DND-41 (cell line): ENCODE results near the gene THOC2.

Experiments
- ATAC-seq: fragments of 200-7000 bp; cut with Tn5 transposase; 3 replicates; pipeline ENCODE4 v1.9.1; 2021; ENCODE audit warnings: low read depth; ENCODE audit not compliant: insufficient read depth
- DNase-seq: peaks from one replicate; pipeline ENCODE4 v3.0.0-alpha.2; 2020
- H2AFZ ChIP-seq: 2 replicates; pipeline ENCODE4 v1.6.0; 2012; ENCODE audit warnings: low read depth, low read length
- H3K27ac ChIP-seq: 2 replicates; pipeline ENCODE4 v1.5.1; 2012; ENCODE audit warnings: low read length, inconsistent platforms
- H3K27me3 ChIP-seq: fragments of 200-600 bp; sonication (generic); 2 replicates; pipeline ENCODE4 v1.6.0; 2012; ENCODE audit warnings: low read length, mild to moderate bottlenecking, inconsistent platforms; ENCODE audit not compliant: insufficient read depth, poor library complexity
- H3K36me3 ChIP-seq: 2 replicates; pipeline ENCODE4 v1.5.1; 2012; ENCODE audit warnings: low read length, inconsistent platforms; ENCODE audit not compliant: insufficient read depth
- H3K4me1 ChIP-seq: 2 replicates; pipeline ENCODE4 v1.5.1; 2012; ENCODE audit warnings: mild to moderate bottlenecking, low read length; ENCODE audit not compliant: insufficient read depth
- H3K4me2 ChIP-seq: 2 replicates; pipeline ENCODE4 v1.6.0; 2012; ENCODE audit warnings: mild to moderate bottlenecking, moderate library complexity, low read length, inconsistent platforms; ENCODE audit not compliant: insufficient read depth
- H3K4me3 ChIP-seq, 2 experiments: fragments of 200-600 bp in 1 of 2; shearing (Covaris generic) in 1 of 2; 2 replicates each; pipeline ENCODE4 v1.5.1; 2012 to 2016; ENCODE audit warnings: inconsistent platforms in 2 of 2, low read length in 2 of 2, mild to moderate bottlenecking in 2 of 2, low read depth in 1 of 2, moderate library complexity in 1 of 2
- H3K79me2 ChIP-seq: 2 replicates; pipeline ENCODE4 v1.6.0; 2012; ENCODE audit warnings: low read length, inconsistent platforms; ENCODE audit not compliant: insufficient read depth
- H3K9ac ChIP-seq: 2 replicates; pipeline ENCODE4 v1.6.0; 2012; ENCODE audit warnings: low read depth, mild to moderate bottlenecking, inconsistent platforms, low read length, moderate library complexity
- H3K9me3 ChIP-seq: 2 replicates; pipeline ENCODE4 v1.5.1; 2012; ENCODE audit warnings: low read length, moderate library complexity, mild to moderate bottlenecking, inconsistent platforms; ENCODE audit not compliant: insufficient read depth, severe bottlenecking
- H4K20me1 ChIP-seq: 2 replicates; pipeline ENCODE4 v1.6.0; 2012; ENCODE audit warnings: low read length; ENCODE audit not compliant: insufficient read depth
- EZH2 ChIP-seq: IDR thresholded peaks from 3 replicates; pipeline ENCODE4 v1.6.1; 2012; ENCODE audit warnings: borderline replicate concordance, low read depth, mild to moderate bottlenecking, moderate library complexity, low read length, inconsistent platforms; ENCODE audit not compliant: severe bottlenecking
- TF ChIP-seq, protein P1 (sequence below): IDR thresholded peaks from 2 replicates; pipeline ENCODE4 v1.5.1; 2012; ENCODE audit warnings: borderline replicate concordance, low read length, moderate library complexity, mild to moderate bottlenecking; ENCODE audit not compliant: poor library complexity, severe bottlenecking; ENCODE audit errors: extremely low read depth

THOC2 gene

DNA sequence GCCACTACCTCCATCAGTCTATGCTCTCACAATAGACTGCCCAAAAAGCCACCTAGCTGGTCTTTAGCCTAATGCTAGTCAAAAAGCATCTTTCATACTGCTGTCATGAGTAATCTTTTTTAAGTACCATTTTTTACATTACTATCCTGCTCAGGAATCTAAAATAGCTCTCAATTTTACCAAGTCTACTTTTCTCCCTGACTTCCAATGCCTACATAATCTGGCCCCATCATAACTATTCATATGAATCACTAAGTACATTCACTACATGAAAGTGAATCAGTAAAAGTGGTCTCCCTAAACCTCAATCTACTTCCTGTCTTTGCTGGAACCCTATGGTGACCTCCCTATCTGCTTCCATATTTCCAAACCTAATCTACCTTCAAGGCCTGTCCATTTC lies 105.9 kb downstream of the THOC2 start:
- no peak for ATAC-seq
- H3K9ac ChIP-seq, result no peak overlapping the region
- DNase-seq, result no peak

DNA sequence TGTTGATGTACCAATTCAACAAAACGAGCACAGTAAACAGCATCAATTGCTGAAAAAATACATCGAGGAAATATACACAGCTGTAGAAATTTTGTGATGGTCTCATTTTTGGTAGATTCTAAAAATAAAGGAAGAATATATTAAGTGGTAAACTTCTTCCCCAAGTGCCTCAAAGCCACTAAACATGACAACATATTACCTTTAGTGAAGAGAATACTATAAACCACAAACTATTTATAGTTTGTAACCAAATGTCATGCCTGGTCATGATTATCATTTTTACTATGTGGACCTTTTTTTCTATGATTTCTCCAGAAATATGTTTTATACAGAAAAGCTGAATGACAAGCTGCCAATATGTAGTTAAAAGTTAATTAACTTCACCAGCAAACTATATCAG lies 106.9 kb downstream of the THOC2 start:
- H3K9ac ChIP-seq, result no peak overlapping the region
- H3K36me3 ChIP-seq, result peaks cover 86% of the 10 kb centered on the region

More for the DNA sequence above, 105.9 kb downstream of the THOC2 start:
- Histone ChIP-seq H3K79me2 (no peaks in the 10 kb centered on the region), H4K20me1 (no peaks in the 10 kb centered on the region), H3K4me2 (no peak overlapping the region), H3K4me3 (no peak overlapping the region), H3K4me1 (no peaks in the 10 kb centered on the region), H2AFZ (no peak overlapping the region), H3K27ac (no peak overlapping the region), H3K27me3 (no peaks in the 10 kb centered on the region), H3K36me3 (peaks cover 86% of the 10 kb centered on the region), H3K9me3 (no peaks in the 10 kb centered on the region)
- TF ChIP-seq, protein P1, sequence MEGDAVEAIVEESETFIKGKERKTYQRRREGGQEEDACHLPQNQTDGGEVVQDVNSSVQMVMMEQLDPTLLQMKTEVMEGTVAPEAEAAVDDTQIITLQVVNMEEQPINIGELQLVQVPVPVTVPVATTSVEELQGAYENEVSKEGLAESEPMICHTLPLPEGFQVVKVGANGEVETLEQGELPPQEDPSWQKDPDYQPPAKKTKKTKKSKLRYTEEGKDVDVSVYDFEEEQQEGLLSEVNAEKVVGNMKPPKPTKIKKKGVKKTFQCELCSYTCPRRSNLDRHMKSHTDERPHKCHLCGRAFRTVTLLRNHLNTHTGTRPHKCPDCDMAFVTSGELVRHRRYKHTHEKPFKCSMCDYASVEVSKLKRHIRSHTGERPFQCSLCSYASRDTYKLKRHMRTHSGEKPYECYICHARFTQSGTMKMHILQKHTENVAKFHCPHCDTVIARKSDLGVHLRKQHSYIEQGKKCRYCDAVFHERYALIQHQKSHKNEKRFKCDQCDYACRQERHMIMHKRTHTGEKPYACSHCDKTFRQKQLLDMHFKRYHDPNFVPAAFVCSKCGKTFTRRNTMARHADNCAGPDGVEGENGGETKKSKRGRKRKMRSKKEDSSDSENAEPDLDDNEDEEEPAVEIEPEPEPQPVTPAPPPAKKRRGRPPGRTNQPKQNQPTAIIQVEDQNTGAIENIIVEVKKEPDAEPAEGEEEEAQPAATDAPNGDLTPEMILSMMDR, result no peak
- TF ChIP-seq EZH2, result no peak

DNA sequence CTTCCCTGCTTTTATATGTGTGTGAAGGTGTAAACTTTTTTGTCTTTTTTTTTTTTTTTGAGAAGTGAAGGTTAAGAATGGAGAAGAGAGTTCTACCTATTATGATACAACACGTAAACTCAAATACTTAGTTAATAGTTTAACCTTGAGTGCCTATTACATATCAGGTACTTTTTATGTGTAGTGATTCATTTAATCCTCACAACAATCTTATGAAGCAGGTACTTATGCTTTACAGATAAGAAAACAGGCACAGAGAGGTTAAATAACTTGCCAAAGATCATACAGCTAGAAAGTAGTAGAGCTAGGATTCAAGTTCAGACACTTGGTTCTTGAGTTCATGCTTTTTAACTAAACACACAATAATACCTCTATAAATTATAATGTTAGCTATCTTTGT lies 107.4 kb downstream of the THOC2 start:
- H3K27me3 ChIP-seq, result no peaks in the 10 kb centered on the region
- DNase-seq (no peak), ATAC-seq (no peak)
- H3K27ac ChIP-seq, result no peak overlapping the region
- no peak for TF ChIP-seq EZH2
- TF ChIP-seq, protein P1, result no peak
- peaks cover 85% of the 10 kb centered on the region for H3K36me3 ChIP-seq
- H3K9ac ChIP-seq, result no peak overlapping the region
- no peaks in the 10 kb centered on the region for H4K20me1 ChIP-seq
- H3K79me2 ChIP-seq, result no peaks in the 10 kb centered on the region
- no peaks in the 10 kb centered on the region for H3K9me3 ChIP-seq
- H3K4me3 ChIP-seq, result no peak overlapping the region
- no peaks in the 10 kb centered on the region for H3K4me1 ChIP-seq
- H3K4me2 ChIP-seq, result no peak overlapping the region
- no peak overlapping the region for H2AFZ ChIP-seq

More for the DNA sequence above, 106.9 kb downstream of the THOC2 start:
- Histone ChIP-seq H3K9me3 (no peaks in the 10 kb centered on the region), H3K4me1 (no peaks in the 10 kb centered on the region), H3K27me3 (no peaks in the 10 kb centered on the region), H3K27ac (no peak overlapping the region), H3K79me2 (no peaks in the 10 kb centered on the region), H3K4me3 (no peak overlapping the region), H3K4me2 (no peak overlapping the region), H2AFZ (no peak overlapping the region), H4K20me1 (no peaks in the 10 kb centered on the region)
- no peak for TF ChIP-seq EZH2
- TF ChIP-seq, protein P1, result no peak
- DNase-seq, result no peak
- ATAC-seq, result no peak

DNA sequence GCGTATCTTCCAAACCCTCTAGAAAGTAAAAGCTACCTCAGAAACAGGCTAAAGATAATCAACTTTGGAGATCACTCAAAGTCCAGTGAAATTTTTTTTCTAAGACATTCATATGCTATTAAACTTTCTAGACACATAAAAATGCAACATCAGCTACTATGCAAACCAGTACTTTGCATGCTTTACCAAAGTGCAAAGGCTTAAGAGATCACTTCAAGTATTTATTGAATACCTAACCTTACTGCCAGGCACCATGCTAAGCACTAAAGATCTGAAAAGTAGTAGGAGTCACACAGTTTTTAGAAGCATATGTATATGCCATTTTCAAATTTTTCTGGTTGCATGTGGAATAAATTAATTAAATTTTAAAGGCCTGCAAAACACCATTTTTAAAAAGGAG lies 115.8 kb downstream of the THOC2 start:
- no peak overlapping the region for H3K27ac ChIP-seq
- peaks cover 40% of the 10 kb centered on the region; the same call in 1 of the 2 replicates for H3K36me3 ChIP-seq
- H3K4me2 ChIP-seq, result no peak overlapping the region
- DNase-seq (no peak), ATAC-seq (no peak)
- H3K4me3 ChIP-seq, result no peak overlapping the region
- TF ChIP-seq EZH2, result no peak
- TF ChIP-seq, protein P1, result no peak
- H3K9ac ChIP-seq, result no peak overlapping the region
- no peaks in the 10 kb centered on the region for H3K79me2 ChIP-seq
- no peak overlapping the region for H2AFZ ChIP-seq
- no peaks in the 10 kb centered on the region for H3K4me1 ChIP-seq
- no peaks in the 10 kb centered on the region for H3K9me3 ChIP-seq
- H4K20me1 ChIP-seq, result no peaks in the 10 kb centered on the region
- H3K27me3 ChIP-seq, result no peaks in the 10 kb centered on the region
